Measurements from ENCODE around the gene SP3. TPM values are rescaled to one million over a fixed set of nuclear protein-coding genes. Genes with fewer than 3 reads are reported as not detected.

The SP3 gene
- total and polyA plus RNA-seq, 4 donors: 45.9 to 153 (median 94.6) TPM

DNA sequence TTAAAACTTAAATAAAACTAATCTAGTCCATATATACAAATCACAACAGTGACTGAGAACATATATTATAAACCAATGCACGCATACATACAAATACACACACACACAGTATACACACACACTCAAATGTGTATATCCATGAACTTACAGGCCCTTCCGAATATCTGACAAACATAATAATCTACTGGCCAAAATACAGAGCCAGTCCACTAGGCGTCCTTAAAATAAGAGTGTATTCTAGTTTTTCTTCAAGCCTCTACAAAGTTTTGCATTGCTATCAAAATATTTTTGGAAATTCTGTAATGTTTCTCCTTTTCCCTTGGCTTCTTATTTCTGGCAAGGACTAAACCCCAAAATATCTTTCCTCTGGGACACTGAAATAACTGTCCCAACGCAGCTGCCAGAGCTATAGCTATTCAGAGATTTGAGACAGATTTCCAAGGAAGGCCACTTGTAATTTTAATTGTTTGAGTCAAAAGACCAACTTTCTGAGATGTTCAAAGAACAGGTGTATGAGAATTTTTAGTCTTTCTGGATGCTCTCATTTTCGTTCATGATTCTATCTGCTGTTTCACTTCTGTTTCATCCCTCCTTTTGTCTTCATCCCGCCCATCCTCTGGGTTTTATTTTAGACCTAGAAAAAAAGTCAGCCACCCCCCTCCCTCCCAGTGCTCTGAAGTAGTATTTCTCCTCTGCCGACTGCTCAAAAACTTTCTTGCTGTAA lies 24.1 kb upstream of the SP3 start:
- DNase-seq (ENCODE audit: low read depth in 4 of 6, low spot score in 6 of 6): peak in 1 of 6 donors; percentile 60
- H3K4me3 ChIP-seq (ENCODE audit: low read depth, low read length): no peak overlapping the region
- WGBS (ENCODE audit: insufficient coverage): 38% methylated on average over 1 of the region's 7 CpGs
- H3K4me1 ChIP-seq (ENCODE audit: control insufficient read depth, insufficient read depth, low read length): peaks cover 19% of the 10 kb centered on the region
- no peaks in the 10 kb centered on the region for H3K36me3 ChIP-seq (ENCODE audit: control insufficient read depth, insufficient read depth, low read length)
- no peaks in the 10 kb centered on the region for H3K27me3 ChIP-seq (ENCODE audit: control insufficient read depth, insufficient read depth, low read length)
- H3K27ac ChIP-seq (ENCODE audit: low read depth, low read length): peak overlapping the region; percentile 67
- H3K9me3 ChIP-seq (ENCODE audit: control insufficient read depth, insufficient read depth, low read length): no peaks in the 10 kb centered on the region

DNA sequence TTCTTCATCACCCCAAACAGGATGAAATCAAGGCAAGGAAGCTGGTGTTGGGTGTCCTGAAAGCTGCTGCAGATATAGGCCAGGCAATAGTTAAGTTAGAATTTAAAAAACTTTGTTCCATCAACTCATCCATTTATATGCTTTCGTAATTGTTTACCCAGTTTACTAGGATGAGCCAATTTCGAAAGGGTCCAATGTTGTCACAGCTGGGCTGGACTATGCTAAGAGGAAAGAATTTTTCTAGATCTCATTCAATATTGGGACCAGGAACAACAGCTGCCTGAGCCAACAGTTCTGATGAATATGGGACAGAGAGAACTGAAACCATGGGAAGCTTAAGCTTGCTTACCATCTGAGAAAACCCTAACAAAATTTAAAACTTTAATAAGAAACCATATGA lies 21.6 kb upstream of the SP3 start:
- Histone ChIP-seq H3K27me3 (ENCODE audit: control insufficient read depth, insufficient read depth, low read length) (no peaks in the 10 kb centered on the region), H3K4me1 (ENCODE audit: control insufficient read depth, insufficient read depth, low read length) (peaks cover 23% of the 10 kb centered on the region), H3K36me3 (ENCODE audit: control insufficient read depth, insufficient read depth, low read length) (no peaks in the 10 kb centered on the region), H3K4me3 (ENCODE audit: low read depth, low read length) (no peak overlapping the region), H3K9me3 (ENCODE audit: control insufficient read depth, insufficient read depth, low read length) (no peaks in the 10 kb centered on the region), H3K27ac (ENCODE audit: low read depth, low read length) (peak overlapping the region; percentile 26)
- peak in 1 of 6 donors; percentile 53 for DNase-seq (ENCODE audit: low read depth in 4 of 6, low spot score in 6 of 6)
- no CpG with 5 or more reads among the region's 2 CpGs for WGBS (ENCODE audit: insufficient coverage)

DNA sequence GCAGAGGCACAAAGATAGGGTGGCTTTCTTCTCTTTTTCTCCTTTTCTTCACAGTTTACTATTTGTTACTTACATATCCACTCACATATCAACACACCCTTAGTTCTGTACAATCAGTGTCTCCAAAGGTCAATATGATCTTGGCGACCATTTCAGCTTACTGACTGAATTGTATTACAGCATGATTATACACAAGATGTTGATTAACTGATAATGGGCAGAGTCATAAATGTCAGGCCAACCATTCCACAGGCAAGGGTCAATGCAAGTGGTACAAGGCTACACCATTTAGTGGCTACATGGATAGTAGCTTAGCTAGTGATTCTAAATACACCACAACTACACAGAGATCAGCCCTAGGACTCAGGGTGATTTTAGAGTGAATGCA lies 20.4 kb upstream of the SP3 start:
- Histone ChIP-seq H3K27ac (ENCODE audit: low read depth, low read length) (no peak overlapping the region), H3K4me1 (ENCODE audit: control insufficient read depth, insufficient read depth, low read length) (peaks cover 11% of the 10 kb centered on the region), H3K36me3 (ENCODE audit: control insufficient read depth, insufficient read depth, low read length) (no peaks in the 10 kb centered on the region), H3K27me3 (ENCODE audit: control insufficient read depth, insufficient read depth, low read length) (no peaks in the 10 kb centered on the region), H3K4me3 (ENCODE audit: low read depth, low read length) (no peak overlapping the region), H3K9me3 (ENCODE audit: control insufficient read depth, insufficient read depth, low read length) (no peaks in the 10 kb centered on the region)
- no CpG with 5 or more reads among the region's 1 CpG for WGBS (ENCODE audit: insufficient coverage)
- DNase-seq (ENCODE audit: low read depth in 4 of 6, low spot score in 6 of 6): no peak

DNA sequence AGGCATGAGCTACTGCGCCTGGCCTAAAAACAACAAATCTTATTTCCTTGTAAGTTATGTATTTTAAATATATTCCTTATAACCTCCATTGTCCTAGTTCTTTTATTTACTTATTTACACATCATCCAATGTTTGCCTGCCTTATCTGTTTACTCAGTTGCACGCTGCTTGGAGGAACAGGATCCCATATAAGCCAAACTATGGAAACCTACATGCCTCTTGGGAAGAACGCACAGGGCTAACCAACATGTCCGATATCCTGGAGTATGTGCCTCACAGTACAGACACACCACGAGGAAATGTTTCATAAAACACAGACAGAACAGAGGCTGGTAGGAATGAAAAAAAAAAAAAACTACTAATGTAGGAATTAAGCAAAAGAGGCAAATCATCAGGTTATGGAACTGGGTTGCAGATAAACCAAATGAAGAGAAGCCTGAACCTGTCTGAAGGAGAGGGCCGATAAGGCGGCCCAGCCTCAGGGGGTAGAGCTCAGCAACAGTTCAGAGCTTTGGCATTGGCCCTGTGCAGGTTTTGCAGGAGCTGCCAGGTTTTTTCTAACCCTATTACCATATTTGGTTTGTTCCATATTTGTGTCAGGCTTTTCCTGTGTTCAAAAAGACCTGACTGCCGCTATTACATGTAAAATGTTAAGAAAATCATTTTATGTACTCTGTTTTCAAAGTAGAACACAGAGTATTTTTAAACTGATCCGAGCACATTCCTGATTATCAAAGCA lies 19.9 kb upstream of the SP3 start:
- WGBS (ENCODE audit: insufficient coverage): 80% methylated on average over 5 of the region's 9 CpGs
- Histone ChIP-seq H3K9me3 (ENCODE audit: control insufficient read depth, insufficient read depth, low read length) (no peaks in the 10 kb centered on the region), H3K4me3 (ENCODE audit: low read depth, low read length) (no peak overlapping the region), H3K36me3 (ENCODE audit: control insufficient read depth, insufficient read depth, low read length) (no peaks in the 10 kb centered on the region), H3K27ac (ENCODE audit: low read depth, low read length) (no peak overlapping the region), H3K4me1 (ENCODE audit: control insufficient read depth, insufficient read depth, low read length) (peaks cover 7% of the 10 kb centered on the region), H3K27me3 (ENCODE audit: control insufficient read depth, insufficient read depth, low read length) (no peaks in the 10 kb centered on the region)
- DNase-seq (ENCODE audit: low read depth in 4 of 6, low spot score in 6 of 6): no peak

DNA sequence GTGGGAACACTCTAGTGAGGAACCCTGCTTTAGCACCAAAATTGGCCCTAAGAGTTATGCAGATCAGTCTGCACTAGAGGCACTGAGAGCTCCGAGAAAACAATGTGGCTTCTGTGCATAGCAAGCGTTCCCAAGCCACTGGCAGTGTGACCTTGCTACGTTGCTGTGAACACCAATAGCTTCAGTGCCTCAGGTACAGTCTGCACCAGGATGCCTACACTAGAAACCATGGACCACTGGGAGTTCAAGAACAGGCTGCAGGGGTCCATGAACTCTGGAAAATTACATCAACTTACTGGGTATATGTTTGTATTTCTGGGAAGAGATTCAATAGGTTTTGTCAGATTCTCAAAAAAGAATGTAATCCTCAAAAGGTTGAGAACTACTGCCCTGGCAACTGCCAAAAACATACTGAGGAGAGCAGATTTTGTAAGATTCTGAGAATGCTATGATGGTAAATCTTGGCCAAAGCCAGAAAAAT lies 18.3 kb upstream of the SP3 start:
- DNase-seq (ENCODE audit: low read depth in 4 of 6, low spot score in 6 of 6): peak in 2 of 6 donors; percentile 53 to 65
- Histone ChIP-seq H3K9me3 (ENCODE audit: control insufficient read depth, insufficient read depth, low read length) (no peaks in the 10 kb centered on the region), H3K4me1 (ENCODE audit: control insufficient read depth, insufficient read depth, low read length) (peaks cover 7% of the 10 kb centered on the region), H3K4me3 (ENCODE audit: low read depth, low read length) (no peak overlapping the region), H3K27ac (ENCODE audit: low read depth, low read length) (peak overlapping the region; percentile 36), H3K27me3 (ENCODE audit: control insufficient read depth, insufficient read depth, low read length) (no peaks in the 10 kb centered on the region), H3K36me3 (ENCODE audit: control insufficient read depth, insufficient read depth, low read length) (no peaks in the 10 kb centered on the region)
- whole genome bisulfite sequencing (ENCODE audit: insufficient coverage): 24% methylated on average over 3 of the region's 3 CpGs

DNA sequence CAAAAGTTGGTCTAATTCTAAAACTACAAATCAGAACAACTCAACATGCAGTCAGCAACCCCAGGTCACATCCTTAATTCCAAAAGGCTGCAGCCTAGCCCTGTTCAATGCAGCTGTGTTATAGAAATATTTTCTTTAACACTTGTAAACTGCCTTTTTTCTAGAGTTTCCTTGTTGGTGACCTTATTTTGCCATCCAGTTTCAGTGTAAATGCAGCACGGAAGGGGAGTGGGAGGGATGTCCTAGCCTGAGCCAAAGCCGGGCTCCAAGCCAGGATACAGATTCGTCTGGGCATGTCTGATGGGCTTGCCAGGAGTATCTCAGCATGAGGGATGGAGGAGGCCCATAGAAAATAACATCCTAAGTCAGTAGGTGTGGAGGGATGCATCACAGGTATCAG lies 17.7 kb upstream of the SP3 start:
- Histone ChIP-seq H3K27ac (ENCODE audit: low read depth, low read length) (peak overlapping the region; percentile 36), H3K4me1 (ENCODE audit: control insufficient read depth, insufficient read depth, low read length) (peaks cover 7% of the 10 kb centered on the region), H3K27me3 (ENCODE audit: control insufficient read depth, insufficient read depth, low read length) (no peaks in the 10 kb centered on the region), H3K36me3 (ENCODE audit: control insufficient read depth, insufficient read depth, low read length) (no peaks in the 10 kb centered on the region), H3K4me3 (ENCODE audit: low read depth, low read length) (no peak overlapping the region), H3K9me3 (ENCODE audit: control insufficient read depth, insufficient read depth, low read length) (no peaks in the 10 kb centered on the region)
- DNase-seq (ENCODE audit: low read depth in 4 of 6, low spot score in 6 of 6): peak in 3 of 6 donors; percentile 65 to 93 (median 87)
- WGBS (ENCODE audit: insufficient coverage): 41% methylated on average over 3 of the region's 3 CpGs

DNA sequence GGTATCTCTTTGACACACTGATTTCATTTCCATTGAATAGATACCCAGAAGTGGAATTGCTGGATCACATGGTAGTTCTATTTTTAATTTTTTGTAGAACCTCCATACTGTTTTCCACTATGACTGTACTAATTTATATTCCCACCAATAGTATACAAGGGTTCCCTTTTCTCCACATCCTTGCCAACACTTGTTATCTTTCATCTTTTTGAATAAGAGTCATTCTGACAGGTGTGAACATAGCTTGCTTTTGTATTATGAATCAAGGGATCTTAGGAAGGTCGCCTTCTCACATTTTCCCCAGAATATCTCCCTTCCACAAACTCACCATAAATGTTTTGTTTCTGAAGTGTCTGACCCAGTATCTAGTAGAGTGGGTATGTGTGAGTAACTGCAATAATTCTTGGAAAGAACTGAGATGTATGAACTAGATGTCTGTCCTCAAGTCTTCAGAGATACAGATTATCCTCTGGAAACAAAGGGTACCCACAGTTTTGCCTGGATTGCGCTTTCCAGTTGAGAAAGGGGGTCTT lies 17.1 kb upstream of the SP3 start:
- H3K4me3 ChIP-seq (ENCODE audit: low read depth, low read length): no peak overlapping the region
- H3K27ac ChIP-seq (ENCODE audit: low read depth, low read length): no peak overlapping the region
- 100% methylated on average over 1 of the region's 2 CpGs for WGBS (ENCODE audit: insufficient coverage)
- H3K27me3 ChIP-seq (ENCODE audit: control insufficient read depth, insufficient read depth, low read length): no peaks in the 10 kb centered on the region
- no peaks in the 10 kb centered on the region for H3K9me3 ChIP-seq (ENCODE audit: control insufficient read depth, insufficient read depth, low read length)
- H3K4me1 ChIP-seq (ENCODE audit: control insufficient read depth, insufficient read depth, low read length): peaks cover 7% of the 10 kb centered on the region
- H3K36me3 ChIP-seq (ENCODE audit: control insufficient read depth, insufficient read depth, low read length): no peaks in the 10 kb centered on the region
- no peak for DNase-seq (ENCODE audit: low read depth in 4 of 6, low spot score in 6 of 6)

DNA sequence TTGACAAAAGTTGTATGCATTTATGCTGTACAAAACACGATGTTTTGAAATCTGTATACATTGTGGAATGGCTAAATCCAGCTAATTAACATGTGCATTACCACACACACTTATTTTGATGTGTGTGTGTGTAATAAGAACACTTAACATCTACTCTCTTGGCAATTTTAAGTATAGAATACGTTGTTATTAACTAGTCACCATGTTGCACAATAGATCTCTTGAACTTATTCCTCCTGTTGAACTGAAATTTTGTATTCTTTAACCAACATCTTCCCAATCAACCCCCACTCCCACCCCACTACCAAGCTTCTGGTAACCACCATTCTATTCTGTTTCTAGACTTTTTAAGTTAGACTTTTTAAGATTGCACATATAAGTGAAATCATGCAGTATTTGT lies 16.3 kb upstream of the SP3 start:
- Histone ChIP-seq H3K36me3 (ENCODE audit: control insufficient read depth, insufficient read depth, low read length) (no peaks in the 10 kb centered on the region), H3K9me3 (ENCODE audit: control insufficient read depth, insufficient read depth, low read length) (no peaks in the 10 kb centered on the region), H3K4me1 (ENCODE audit: control insufficient read depth, insufficient read depth, low read length) (peaks cover 7% of the 10 kb centered on the region), H3K4me3 (ENCODE audit: low read depth, low read length) (no peak overlapping the region), H3K27me3 (ENCODE audit: control insufficient read depth, insufficient read depth, low read length) (no peaks in the 10 kb centered on the region), H3K27ac (ENCODE audit: low read depth, low read length) (no peak overlapping the region)
- DNase-seq (ENCODE audit: low read depth in 4 of 6, low spot score in 6 of 6): no peak
- WGBS (ENCODE audit: insufficient coverage): no CpG with 5 or more reads among the region's 2 CpGs

DNA sequence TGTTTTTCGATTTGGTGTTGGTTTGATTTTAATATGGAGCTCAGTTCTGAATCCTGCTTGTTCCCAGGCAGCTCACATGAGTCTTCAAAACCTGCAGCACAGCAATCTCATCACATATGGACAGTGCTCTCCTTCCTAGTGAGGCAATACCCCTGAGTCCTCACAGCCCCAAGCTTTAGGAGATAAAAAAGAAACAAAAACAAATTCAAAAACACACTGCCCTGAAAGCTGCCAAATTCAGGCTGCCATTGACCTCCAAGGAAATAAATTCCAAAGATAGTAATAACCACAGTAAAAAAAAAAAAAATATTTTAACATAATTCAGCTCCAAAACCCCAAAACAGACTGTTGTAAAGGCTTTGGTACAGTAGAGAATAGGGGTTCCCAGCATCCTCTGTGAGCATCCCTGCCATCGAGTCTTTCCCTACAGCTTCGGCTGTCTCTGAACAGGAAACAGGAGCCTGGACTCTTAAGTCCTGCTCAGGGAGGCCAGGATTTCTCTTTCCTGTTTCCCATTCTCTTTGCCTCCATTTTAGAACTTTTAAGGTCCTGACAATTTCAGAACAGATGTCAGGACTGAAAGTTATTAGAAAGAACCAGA lies 14.7 kb upstream of the SP3 start:
- Histone ChIP-seq H3K27me3 (ENCODE audit: control insufficient read depth, insufficient read depth, low read length) (no peaks in the 10 kb centered on the region), H3K27ac (ENCODE audit: low read depth, low read length) (no peak overlapping the region), H3K36me3 (ENCODE audit: control insufficient read depth, insufficient read depth, low read length) (no peaks in the 10 kb centered on the region), H3K4me3 (ENCODE audit: low read depth, low read length) (no peak overlapping the region), H3K4me1 (ENCODE audit: control insufficient read depth, insufficient read depth, low read length) (peaks cover 7% of the 10 kb centered on the region), H3K9me3 (ENCODE audit: control insufficient read depth, insufficient read depth, low read length) (no peaks in the 10 kb centered on the region)
- 68% methylated on average over 2 of the region's 3 CpGs for WGBS (ENCODE audit: insufficient coverage)
- DNase-seq (ENCODE audit: low read depth in 4 of 6, low spot score in 6 of 6): no peak

Measured in spinal cord (tissue), 10 donors.